A673 (cell line): ENCODE data around the gene CDKL5. TPM values are rescaled to one million over a fixed set of nuclear protein-coding genes. Genes with fewer than 3 reads are reported as not detected.

Experiments used
- BruUV-seq: library from RNA; stranded (reverse); fragments of 400-500 nt; replicated peaks from 2 replicates; lab custom pipeline; 2021; lab: Mats Ljungman, UMichigan
- CTCF ChIA-PET: fragments of 300-600 bp; sonication (Branson Sonifier 250); formaldehyde crosslinking; loops from one replicate; lab custom pipeline; 2022; ENCODE audit warnings: antibody characterized with exemption; lab: Charles Lee
- POLR2A ChIA-PET: fragments of 300-600 bp; sonication (Branson Sonifier 250); formaldehyde crosslinking; loops from one replicate; lab custom pipeline; 2022; ENCODE audit warnings: antibody characterized with exemption; ENCODE audit not compliant: low non-redundant PET; lab: Charles Lee
- DNase-seq: peaks from one replicate; pipeline ENCODE4 v3.0.0-alpha.2; 2015; ENCODE audit warnings: low spot score
- H3K27ac ChIP-seq: fragments of 200-600 bp; sonication (generic); 2 replicates; pipeline ENCODE4 v1.5.1; 2016; ENCODE audit warnings: mixed run types, low read depth, mild to moderate bottlenecking, mixed read lengths, antibody characterized with exemption, low read length; ENCODE audit not compliant: poor library complexity, severe bottlenecking
- H3K27me3 ChIP-seq: fragments of 200-600 bp; sonication (generic); replicated peaks from 2 replicates; pipeline ENCODE4 v1.6.1; 2017; ENCODE audit warnings: mixed run types, low read depth, mild to moderate bottlenecking, mixed read lengths, antibody characterized with exemption, low read length; ENCODE audit not compliant: insufficient read depth, poor library complexity
- H3K36me3 ChIP-seq: fragments of 200-600 bp; sonication (generic); 2 replicates; pipeline ENCODE4 v1.6.1; 2016; ENCODE audit warnings: mixed run types, mild to moderate bottlenecking, mixed read lengths, antibody characterized with exemption, low read length; ENCODE audit not compliant: insufficient read depth, poor library complexity, severe bottlenecking
- H3K4me1 ChIP-seq: fragments of 200-600 bp; sonication (generic); 2 replicates; pipeline ENCODE4 v1.6.1; 2017; ENCODE audit warnings: mixed run types, mild to moderate bottlenecking, mixed read lengths, antibody characterized with exemption, low read length; ENCODE audit not compliant: insufficient read depth, poor library complexity, severe bottlenecking
- H3K4me3 ChIP-seq: fragments of 200-600 bp; sonication (generic); 2 replicates; pipeline ENCODE4 v1.5.1; 2016; ENCODE audit warnings: low read depth, mixed run types, mild to moderate bottlenecking, mixed read lengths, low read length; ENCODE audit not compliant: poor library complexity, severe bottlenecking
- H3K9me3 ChIP-seq: fragments of 200-600 bp; sonication (generic); 2 replicates; pipeline ENCODE4 v1.6.1; 2016; ENCODE audit warnings: mixed run types, low read depth, mild to moderate bottlenecking, mixed read lengths, antibody characterized with exemption, low read length; ENCODE audit not compliant: poor library complexity, severe bottlenecking
- CTCF ChIP-seq: fragments of 300-800, 200-600 bp; sonication (generic); conservative IDR thresholded peaks from 2 replicates; pipeline ENCODE4 v1.5.1; 2017; ENCODE audit warnings: low read depth, mild to moderate bottlenecking, antibody characterized with exemption, low read length, moderate library complexity, mixed read lengths
- EZH2 ChIP-seq: fragments of 200-600 bp; sonication (generic); IDR thresholded peaks from 2 replicates; pipeline ENCODE4 v1.6.1; 2017; ENCODE audit warnings: borderline replicate concordance, low read depth, mild to moderate bottlenecking, mixed read lengths, antibody characterized with exemption, low read length; ENCODE audit not compliant: poor library complexity, severe bottlenecking
- intact Hi-C: fragments of 100-400 bp; cut with micrococcal nuclease; formaldehyde crosslinking; loops from one replicate; pipeline ENCODE4 v1.10.0; 2022; ENCODE audit not compliant: unreplicated experiment
- total RNA-seq: library from RNA; stranded (reverse); gene quantifications from 2 replicates; pipeline ENCODE4 v1.2.3, GENCODE V29; 2021

The CDKL5 gene
- total RNA-seq, 1 experiment from 2014 or later, result 7.5 TPM

- ChIA-PET CTCF (no interaction called here), POLR2A (no interaction called here)
- no peak for DNase-seq
- Histone ChIP-seq H3K9me3 (no peaks in the 10 kb centered on the region), H3K4me3 (no peak within 1 kb of the TSS), H3K4me1 (no peaks in the 10 kb centered on the region), H3K36me3 (no peaks in the 10 kb centered on the region), H3K27me3 (no peaks in the 10 kb centered on the region), H3K27ac (no peak within 1 kb of the TSS)
- no TSS peak for BruUV-seq
- intact Hi-C loops, result loop anchor here (10.0 kb wide), 2 partner anchors 213 to 277 kb away; no protein-coding TSS in a partner anchor
- TF ChIP-seq CTCF (no peak), EZH2 (no peak)
Observed at GRCh38 chrX:18672008-18672407, 246.6 kb downstream of the CDKL5 start, which contains the start of gene RS1. TSS of gene RS1 (minus strand) at chrX:18672108. CDS start at chrX:18672068, 40 bp downstream.

GRCh38 chrX:18674417-18674787 lies 249.0 kb downstream of the CDKL5 start:
- intact Hi-C loops, result loop anchor here (10.0 kb wide), 2 partner anchors 210 to 280 kb away; no protein-coding TSS in a partner anchor
- H3K36me3 ChIP-seq, result no peaks in the 10 kb centered on the region
- H3K27ac ChIP-seq, result peak overlapping the region; percentile 61
- ChIA-PET CTCF (no interaction called here), POLR2A (no interaction called here)
- BruUV-seq, result no TSS peak
- H3K27me3 ChIP-seq, result no peaks in the 10 kb centered on the region
- H3K4me1 ChIP-seq, result no peaks in the 10 kb centered on the region
- no peak for DNase-seq
- H3K9me3 ChIP-seq, result no peaks in the 10 kb centered on the region
- peak overlapping the region; percentile 65 for H3K4me3 ChIP-seq
- TF ChIP-seq CTCF (no peak), EZH2 (no peak)

GRCh38 chrX:18674788-18675735 lies 249.7 kb downstream of the CDKL5 start:
- no peaks in the 10 kb centered on the region for H3K9me3 ChIP-seq
- no peaks in the 10 kb centered on the region for H3K4me1 ChIP-seq
- peak overlapping the region; percentile 65 for H3K4me3 ChIP-seq
- BruUV-seq, result no TSS peak
- H3K27me3 ChIP-seq, result no peaks in the 10 kb centered on the region
- POLR2A ChIA-PET, result no interaction called here
- DNase-seq, result peak; percentile 77
- CTCF ChIA-PET, result no interaction called here
- no peaks in the 10 kb centered on the region for H3K36me3 ChIP-seq
- H3K27ac ChIP-seq, result peak overlapping the region; percentile 87
- TF ChIP-seq CTCF (no peak), EZH2 (no peak)
- intact Hi-C loops, result loop anchor here (10.0 kb wide), 2 partner anchors 210 to 280 kb away; no protein-coding TSS in a partner anchor
